ENCODE results near the gene HOXA1. TPM values are rescaled to one million over a fixed set of nuclear protein-coding genes. Genes with fewer than 3 reads are reported as not detected.

The HOXA1 gene
- total RNA-seq, 4 donors from 2014 or later, result 0.16 to 0.36 TPM; not detected in 2

DNA sequence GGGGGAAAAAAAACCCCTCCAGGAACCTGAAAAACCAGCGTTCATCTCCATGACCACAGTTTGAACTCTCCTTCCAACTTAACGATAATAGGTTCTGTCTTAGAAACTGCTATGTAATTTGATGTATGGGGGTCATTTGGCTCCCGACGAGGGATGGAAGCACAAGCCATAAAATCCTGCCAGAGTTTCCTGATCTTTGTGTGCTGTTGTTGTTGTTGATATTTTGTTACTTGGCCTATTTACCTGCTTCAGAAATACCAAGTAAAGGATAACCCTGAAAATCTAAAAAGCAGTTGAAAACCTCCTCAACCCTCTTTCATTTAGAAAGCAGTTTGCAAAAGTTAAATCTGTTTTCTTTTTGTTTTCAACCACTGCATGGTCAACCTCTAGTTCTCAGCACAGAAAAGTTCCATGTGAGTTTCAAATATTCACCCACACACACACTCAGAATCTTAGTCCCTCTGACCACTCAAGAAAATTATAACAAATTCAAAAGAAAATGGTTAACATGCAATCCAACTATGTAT lies 16.0 kb upstream of the HOXA1 start:
- intact Hi-C loops (cut with DNase I; ENCODE audit: low total_unique reads), result no loop called here
- no peak for DNase-seq
- TF ChIP-seq POLR2A (IDR thresholded peaks at IDR 0.05), result no peak
- TF ChIP-seq, protein P1, sequence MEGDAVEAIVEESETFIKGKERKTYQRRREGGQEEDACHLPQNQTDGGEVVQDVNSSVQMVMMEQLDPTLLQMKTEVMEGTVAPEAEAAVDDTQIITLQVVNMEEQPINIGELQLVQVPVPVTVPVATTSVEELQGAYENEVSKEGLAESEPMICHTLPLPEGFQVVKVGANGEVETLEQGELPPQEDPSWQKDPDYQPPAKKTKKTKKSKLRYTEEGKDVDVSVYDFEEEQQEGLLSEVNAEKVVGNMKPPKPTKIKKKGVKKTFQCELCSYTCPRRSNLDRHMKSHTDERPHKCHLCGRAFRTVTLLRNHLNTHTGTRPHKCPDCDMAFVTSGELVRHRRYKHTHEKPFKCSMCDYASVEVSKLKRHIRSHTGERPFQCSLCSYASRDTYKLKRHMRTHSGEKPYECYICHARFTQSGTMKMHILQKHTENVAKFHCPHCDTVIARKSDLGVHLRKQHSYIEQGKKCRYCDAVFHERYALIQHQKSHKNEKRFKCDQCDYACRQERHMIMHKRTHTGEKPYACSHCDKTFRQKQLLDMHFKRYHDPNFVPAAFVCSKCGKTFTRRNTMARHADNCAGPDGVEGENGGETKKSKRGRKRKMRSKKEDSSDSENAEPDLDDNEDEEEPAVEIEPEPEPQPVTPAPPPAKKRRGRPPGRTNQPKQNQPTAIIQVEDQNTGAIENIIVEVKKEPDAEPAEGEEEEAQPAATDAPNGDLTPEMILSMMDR (IDR thresholded peaks at IDR 0.05 in 4 of 5, conservative IDR thresholded peaks at IDR 0.05 in 1 of 5), result no peak
- Histone ChIP-seq H3K9me3 (no peaks in the 10 kb centered on the region), H3K27me3 (no peaks in the 10 kb centered on the region), H3K36me3 (no peaks in the 10 kb centered on the region), H3K4me3 (no peak overlapping the region), H3K27ac (peak overlapping the region; percentile 66 to 85 (median 72)), H3K4me1 (peaks cover 21 to 32% of the 10 kb centered on the region in 2 donors)
- no peak for ATAC-seq
- in situ Hi-C loops (cut with MboI; ENCODE audit: low sequenced_read_pairs in 4 of 4), result no loop called here

DNA sequence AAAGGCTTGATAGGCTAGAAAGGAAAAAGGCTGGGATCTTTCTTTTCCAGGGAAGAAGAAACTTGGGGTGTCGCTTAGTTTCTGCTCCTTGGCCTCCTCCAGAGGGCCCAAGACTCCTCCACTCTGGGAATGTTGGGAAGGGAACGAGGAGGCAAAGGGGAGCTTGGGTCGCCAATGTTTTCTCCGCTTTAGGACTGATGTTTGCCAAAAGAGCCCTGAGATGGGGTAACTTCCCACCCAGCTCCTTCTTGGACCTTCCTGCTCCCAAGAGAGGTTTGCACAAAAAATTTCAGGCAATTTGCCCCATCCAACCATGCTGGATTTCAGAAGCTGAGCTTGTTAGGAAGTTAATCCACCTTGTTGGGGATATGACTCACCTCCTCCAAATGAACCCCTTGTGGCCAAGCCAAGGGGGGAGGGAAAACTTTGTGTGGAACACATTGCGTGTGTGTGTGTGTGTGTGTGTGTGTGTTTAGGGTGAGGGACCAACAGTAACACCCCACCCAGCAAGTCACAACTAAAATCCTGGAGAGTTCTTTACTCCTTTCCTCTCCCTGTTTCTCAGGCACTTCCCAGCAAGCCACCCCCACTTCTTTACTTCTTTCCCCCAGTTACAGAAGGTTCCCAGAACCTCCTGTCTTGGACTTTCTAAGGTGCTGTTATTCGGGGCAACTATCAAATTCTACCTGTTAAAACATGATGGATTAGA lies 15.4 kb upstream of the HOXA1 start:
- in situ Hi-C loops (cut with MboI; ENCODE audit: low sequenced_read_pairs in 4 of 4), result no loop called here
- peaks cover 21 to 38% of the 10 kb centered on the region in 2 donors for H3K4me1 ChIP-seq
- peak overlapping the region; percentile 66 to 85 (median 72) for H3K27ac ChIP-seq
- H3K36me3 ChIP-seq, result no peaks in the 10 kb centered on the region
- peak overlapping the region in 2 of 4 donors; percentile 14 to 31 for H3K4me3 ChIP-seq
- TF ChIP-seq, protein P1 (IDR thresholded peaks at IDR 0.05 in 4 of 5, conservative IDR thresholded peaks at IDR 0.05 in 1 of 5), result no peak
- no peak for TF ChIP-seq POLR2A (IDR thresholded peaks at IDR 0.05)
- ATAC-seq, result peak in 1 of 2 donors; percentile 4
- no peak for DNase-seq
- no peaks in the 10 kb centered on the region for H3K9me3 ChIP-seq
- no peaks in the 10 kb centered on the region for H3K27me3 ChIP-seq
- intact Hi-C loops (cut with DNase I; ENCODE audit: low total_unique reads), result no loop called here

DNA sequence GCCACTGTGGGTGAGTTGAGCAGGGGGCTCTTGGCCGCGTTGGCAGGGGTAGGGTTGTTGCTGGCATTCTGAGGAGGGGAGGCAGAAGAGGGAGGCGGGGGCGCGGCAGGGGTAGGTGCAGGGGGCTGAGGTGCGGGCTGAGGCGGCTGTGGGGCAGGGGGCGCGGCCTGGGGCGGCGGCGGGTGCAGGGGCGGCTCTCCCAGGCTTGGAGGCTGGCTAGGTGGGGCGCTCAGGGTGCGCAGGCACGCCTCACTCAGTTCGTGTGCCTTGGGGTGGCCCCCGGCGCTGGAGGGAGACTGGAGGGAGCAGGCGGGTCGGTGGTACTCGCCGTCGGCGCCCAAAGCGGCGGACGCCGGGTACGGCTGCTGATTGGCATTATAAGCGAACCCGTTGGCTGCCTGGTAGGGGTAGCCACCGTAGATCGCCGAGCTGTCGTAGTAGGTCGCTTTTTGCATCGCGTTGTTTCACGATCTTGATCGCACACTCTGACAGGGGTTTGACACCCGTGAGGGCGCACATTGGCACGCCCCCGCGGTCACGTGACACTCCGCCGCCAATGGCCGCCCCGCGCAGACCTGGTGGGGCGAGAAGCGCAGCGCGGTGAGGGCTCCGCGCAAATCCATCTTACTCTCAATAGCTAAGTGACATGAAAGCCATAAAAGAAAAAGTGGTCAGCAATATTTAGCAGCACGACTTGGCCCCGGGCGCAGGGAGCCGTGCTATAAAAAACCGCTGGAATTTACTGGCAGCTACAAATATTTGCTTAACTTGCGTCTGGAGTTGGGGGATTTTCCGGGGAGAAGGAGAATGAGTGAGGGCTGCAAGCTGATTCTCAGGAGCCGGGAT lies 14.6 kb upstream of the HOXA1 start:
- H3K36me3 ChIP-seq, result no peaks in the 10 kb centered on the region
- H3K27me3 ChIP-seq, result no peaks in the 10 kb centered on the region
- peaks cover 21 to 39% of the 10 kb centered on the region in 2 donors for H3K4me1 ChIP-seq
- intact Hi-C loops (cut with DNase I; ENCODE audit: low total_unique reads) (no loop called here), in situ Hi-C loops (cut with MboI; ENCODE audit: low sequenced_read_pairs in 4 of 4) (no loop called here)
- DNase-seq, result no peak
- H3K4me3 ChIP-seq, result peak overlapping the region in 3 of 4 donors; percentile 14 to 36 (median 31)
- H3K27ac ChIP-seq, result peak overlapping the region; percentile 66 to 85 (median 72)
- TF ChIP-seq POLR2A (IDR thresholded peaks at IDR 0.05), result no peak
- TF ChIP-seq, protein P1 (IDR thresholded peaks at IDR 0.05 in 4 of 5, conservative IDR thresholded peaks at IDR 0.05 in 1 of 5), result no peak
- no peak for ATAC-seq
- no peaks in the 10 kb centered on the region for H3K9me3 ChIP-seq

- Histone ChIP-seq H3K36me3 (no peaks in the 10 kb centered on the region), H3K27me3 (no peaks in the 10 kb centered on the region), H3K9me3 (no peaks in the 10 kb centered on the region), H3K27ac (peak overlapping the region in 2 of 4 donors; percentile 75 to 78), H3K4me1 (peaks cover 21 to 39% of the 10 kb centered on the region in 2 donors), H3K4me3 (no peak overlapping the region)
- TF ChIP-seq, protein P1 (IDR thresholded peaks at IDR 0.05 in 4 of 5, conservative IDR thresholded peaks at IDR 0.05 in 1 of 5), result no peak
- no peak for TF ChIP-seq POLR2A (IDR thresholded peaks at IDR 0.05)
- no peak for ATAC-seq
- intact Hi-C loops (cut with DNase I; ENCODE audit: low total_unique reads) (no loop called here), in situ Hi-C loops (cut with MboI; ENCODE audit: low sequenced_read_pairs in 4 of 4) (no loop called here)
- DNase-seq, result no peak
Measured at GRCh38 chr7:27109466-27110185, 13.8 kb upstream of the HOXA1 start.

Data from gastrocnemius medialis (tissue), 4 donors.